Measurements from ENCODE around the gene IHH.

The IHH gene

DNA sequence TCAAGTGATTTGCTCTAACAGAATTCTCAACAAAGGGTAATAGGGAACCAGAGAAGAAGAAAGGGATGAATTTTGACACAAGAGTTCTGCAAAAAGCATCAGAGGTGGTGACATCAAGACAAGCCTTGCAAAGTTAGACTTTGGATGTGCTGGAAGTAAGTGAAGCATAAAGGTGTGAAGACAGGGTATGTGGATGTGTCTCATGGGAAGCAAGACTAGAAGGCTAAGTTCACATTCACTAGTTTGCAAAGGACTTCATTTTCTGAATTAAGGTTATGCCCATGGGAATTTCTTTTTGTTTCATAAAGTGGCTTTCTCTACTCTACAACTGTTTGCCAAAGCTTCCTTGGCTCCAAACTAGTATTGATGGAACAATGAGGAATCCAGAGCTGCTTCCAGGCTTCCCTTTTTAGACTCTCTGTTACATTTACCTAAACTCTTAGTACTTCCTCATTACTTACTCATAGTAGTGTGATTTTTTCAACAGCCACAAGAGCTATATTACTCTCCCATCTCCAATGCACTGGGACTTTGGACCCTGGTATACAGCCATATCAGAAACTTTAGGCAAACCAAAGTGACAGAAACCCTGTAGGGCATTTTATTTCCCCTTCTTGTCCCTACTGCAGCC, 21.1 kb upstream of the IHH start:
- no peaks in the 10 kb centered on the region for H3K9me3 ChIP-seq
- no peaks in the 10 kb centered on the region for H3K27me3 ChIP-seq
- TF ChIP-seq, protein P1, sequence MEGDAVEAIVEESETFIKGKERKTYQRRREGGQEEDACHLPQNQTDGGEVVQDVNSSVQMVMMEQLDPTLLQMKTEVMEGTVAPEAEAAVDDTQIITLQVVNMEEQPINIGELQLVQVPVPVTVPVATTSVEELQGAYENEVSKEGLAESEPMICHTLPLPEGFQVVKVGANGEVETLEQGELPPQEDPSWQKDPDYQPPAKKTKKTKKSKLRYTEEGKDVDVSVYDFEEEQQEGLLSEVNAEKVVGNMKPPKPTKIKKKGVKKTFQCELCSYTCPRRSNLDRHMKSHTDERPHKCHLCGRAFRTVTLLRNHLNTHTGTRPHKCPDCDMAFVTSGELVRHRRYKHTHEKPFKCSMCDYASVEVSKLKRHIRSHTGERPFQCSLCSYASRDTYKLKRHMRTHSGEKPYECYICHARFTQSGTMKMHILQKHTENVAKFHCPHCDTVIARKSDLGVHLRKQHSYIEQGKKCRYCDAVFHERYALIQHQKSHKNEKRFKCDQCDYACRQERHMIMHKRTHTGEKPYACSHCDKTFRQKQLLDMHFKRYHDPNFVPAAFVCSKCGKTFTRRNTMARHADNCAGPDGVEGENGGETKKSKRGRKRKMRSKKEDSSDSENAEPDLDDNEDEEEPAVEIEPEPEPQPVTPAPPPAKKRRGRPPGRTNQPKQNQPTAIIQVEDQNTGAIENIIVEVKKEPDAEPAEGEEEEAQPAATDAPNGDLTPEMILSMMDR (IDR thresholded peaks at IDR 0.05) = no peak
- H3K4me1 ChIP-seq (ENCODE audit: control insufficient read depth in 1 of 2, insufficient read depth in 1 of 2, low read depth in 1 of 2, low read length in 1 of 2) = peaks cover 66 to 73% of the 10 kb centered on the region in 2 experiments
- H3K36me3 ChIP-seq = no peaks in the 10 kb centered on the region
- H3K4me3 ChIP-seq (ENCODE audit: low read depth in 1 of 2, low read length in 1 of 2) = no peak overlapping the region
- peak overlapping the region; percentile 63 for H3K27ac ChIP-seq

GRCh38 chr2:219081096-219081495, 20.4 kb upstream of the IHH start:
- peak overlapping the region; percentile 63 for H3K27ac ChIP-seq
- no peaks in the 10 kb centered on the region for H3K9me3 ChIP-seq
- no peak overlapping the region for H3K4me3 ChIP-seq (ENCODE audit: low read depth in 1 of 2, low read length in 1 of 2)
- no peaks in the 10 kb centered on the region for H3K27me3 ChIP-seq
- peaks cover 66 to 73% of the 10 kb centered on the region in 2 experiments for H3K4me1 ChIP-seq (ENCODE audit: control insufficient read depth in 1 of 2, insufficient read depth in 1 of 2, low read depth in 1 of 2, low read length in 1 of 2)
- H3K36me3 ChIP-seq = no peaks in the 10 kb centered on the region
- TF ChIP-seq, protein P1 (IDR thresholded peaks at IDR 0.05) = no peak

DNA sequence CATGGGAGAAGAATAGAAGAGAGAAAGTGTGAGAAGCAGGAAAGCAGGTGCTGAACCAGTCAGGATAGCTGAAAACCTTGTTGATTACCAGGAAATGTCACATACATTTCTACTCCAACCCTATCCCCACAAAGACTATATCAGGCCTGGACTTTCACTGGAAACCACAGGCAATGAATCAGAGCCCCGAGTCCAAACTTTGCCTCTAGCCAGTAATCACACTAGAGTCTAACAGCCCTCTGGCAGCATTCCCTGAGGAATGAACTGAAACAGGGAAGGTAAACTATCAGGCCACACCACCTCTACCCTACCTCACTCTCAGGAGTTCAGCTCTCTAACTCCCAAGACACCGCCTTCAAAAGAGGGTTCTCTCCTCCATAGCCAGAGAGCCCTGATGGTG, 18.7 kb upstream of the IHH start:
- peaks cover 55 to 60% of the 10 kb centered on the region in 2 experiments for H3K4me1 ChIP-seq (ENCODE audit: control insufficient read depth in 1 of 2, insufficient read depth in 1 of 2, low read depth in 1 of 2, low read length in 1 of 2)
- TF ChIP-seq, protein P1 (IDR thresholded peaks at IDR 0.05) = no peak
- no peak overlapping the region for H3K27ac ChIP-seq
- H3K27me3 ChIP-seq = no peaks in the 10 kb centered on the region
- no peak overlapping the region for H3K4me3 ChIP-seq (ENCODE audit: low read depth in 1 of 2, low read length in 1 of 2)
- no peaks in the 10 kb centered on the region for H3K9me3 ChIP-seq
- H3K36me3 ChIP-seq = no peaks in the 10 kb centered on the region

- TF ChIP-seq, protein P1 (IDR thresholded peaks at IDR 0.05) = no peak
- Histone ChIP-seq H3K36me3 (no peaks in the 10 kb centered on the region), H3K9me3 (no peaks in the 10 kb centered on the region), H3K4me3 (ENCODE audit: low read depth in 1 of 2, low read length in 1 of 2) (no peak overlapping the region), H3K27ac (no peak overlapping the region), H3K4me1 (ENCODE audit: control insufficient read depth in 1 of 2, insufficient read depth in 1 of 2, low read depth in 1 of 2, low read length in 1 of 2) (peaks cover 50 to 56% of the 10 kb centered on the region in 2 experiments), H3K27me3 (no peaks in the 10 kb centered on the region)
Measured at GRCh38 chr2:219078951-219079350, 18.2 kb upstream of the IHH start.

- H3K27me3 ChIP-seq = no peaks in the 10 kb centered on the region
- H3K4me1 ChIP-seq (ENCODE audit: control insufficient read depth in 1 of 2, insufficient read depth in 1 of 2, low read depth in 1 of 2, low read length in 1 of 2) = peaks cover 45 to 50% of the 10 kb centered on the region in 2 experiments
- TF ChIP-seq, protein P1 (IDR thresholded peaks at IDR 0.05) = no peak
- no peak overlapping the region for H3K4me3 ChIP-seq (ENCODE audit: low read depth in 1 of 2, low read length in 1 of 2)
- H3K36me3 ChIP-seq = no peaks in the 10 kb centered on the region
- no peak overlapping the region for H3K27ac ChIP-seq
- no peaks in the 10 kb centered on the region for H3K9me3 ChIP-seq
Measured at GRCh38 chr2:219078126-219078525, 17.4 kb upstream of the IHH start.

All from neutrophil (primary cell).